K562 (cell line): Measurements from ENCODE around the gene UQCRH. TPM values are rescaled to one million over a fixed set of nuclear protein-coding genes. Genes with fewer than 3 reads are reported as not detected.

Source experiments
- BRD9 ChIP-seq: fragments of 450-650 bp; IDR thresholded peaks from 2 replicates; pipeline ENCODE4 v1.6.1; 2018; ENCODE audit warnings: low read depth; ENCODE audit not compliant: partially characterized antibody
- EHMT2 ChIP-seq: fragments of 450-650 bp; IDR thresholded peaks from 2 replicates; pipeline ENCODE4 v1.6.1; 2018; ENCODE audit warnings: antibody characterized with exemption
- ELF4 ChIP-seq: fragments of 450-650 bp; formaldehyde crosslinking; IDR thresholded peaks from 2 replicates; pipeline ENCODE4 v1.4.0; 2022; ENCODE audit warnings: missing genetic modification characterization
- ESRRA ChIP-seq: fragments of 450-650 bp; IDR thresholded peaks from 2 replicates; pipeline ENCODE4 v1.6.1; 2014; ENCODE audit warnings: low read depth, mild to moderate bottlenecking, moderate library complexity, borderline replicate concordance
- HCFC1 ChIP-seq: IDR thresholded peaks from 2 replicates; pipeline ENCODE4 v1.6.1; 2012; ENCODE audit warnings: low read depth, low read length, improper control_type of control experiment
- MEF2D ChIP-seq: conservative IDR thresholded peaks from 2 replicates; pipeline ENCODE4 v1.6.1; 2016; ENCODE audit warnings: low read depth, missing genetic modification characterization, missing compliant biosample characterization
- NFXL1 ChIP-seq: fragments of 450-650 bp; formaldehyde crosslinking; IDR thresholded peaks from 2 replicates; pipeline ENCODE4 v1.4.0; 2021; ENCODE audit warnings: mild to moderate bottlenecking
- PHF20 ChIP-seq: fragments of 450-650 bp; IDR thresholded peaks from 2 replicates; pipeline ENCODE4 v1.6.1; 2018; ENCODE audit not compliant: partially characterized antibody
- POLR2A ChIP-seq: fragments of 450-650 bp; conservative IDR thresholded peaks from 2 replicates; pipeline ENCODE4 v1.6.1; 2016
- PTBP1 ChIP-seq: fragments of 200-400 bp; formaldehyde crosslinking; IDR thresholded peaks from 2 replicates; pipeline ENCODE4 v1.6.1; 2017; ENCODE audit warnings: low read depth, low read length
- RBM22 ChIP-seq: fragments of 200-400 bp; formaldehyde crosslinking; IDR thresholded peaks from 2 replicates; pipeline ENCODE4 v1.6.1; 2018; ENCODE audit warnings: low read length, low read depth; ENCODE audit not compliant: poor library complexity, severe bottlenecking
- SAFB2 ChIP-seq: fragments of 200-400 bp; formaldehyde crosslinking; IDR thresholded peaks from 2 replicates; pipeline ENCODE4 v1.6.1; 2018; ENCODE audit warnings: borderline replicate concordance, low read length, low read depth, moderate library complexity; ENCODE audit not compliant: severe bottlenecking
- SIN3A ChIP-seq, 2 experiments: fragments of 150-350 bp in 1 of 2; IDR thresholded peaks; 2 replicates each; pipeline ENCODE4 v1.6.1; 2011 to 2016; ENCODE audit warnings: borderline replicate concordance in 2 of 2, low read depth in 2 of 2, low read length in 2 of 2, mild to moderate bottlenecking in 2 of 2, moderate library complexity in 2 of 2; ENCODE audit not compliant: control insufficient read depth in 1 of 2
- SMARCA4 ChIP-seq: fragments of 450-650 bp; IDR thresholded peaks from 2 replicates; pipeline ENCODE4 v1.6.1; 2016
- TRIM25 ChIP-seq: fragments of 450-650 bp; IDR thresholded peaks from 2 replicates; pipeline ENCODE4 v1.7.0; 2016; ENCODE audit warnings: borderline replicate concordance
- ZC3H11A ChIP-seq: IDR thresholded peaks from 2 replicates; pipeline ENCODE4 v1.6.1; 2012; ENCODE audit warnings: low read depth, low read length, improper control_type of control experiment
- ZKSCAN3 ChIP-seq: fragments of 250-450 bp; sonication (Bioruptor Pico); IDR thresholded peaks from 2 replicates; pipeline ENCODE4 v1.4.0; 2020
- ZNF695 ChIP-seq: fragments of 450-650 bp; formaldehyde crosslinking; IDR thresholded peaks from 2 replicates; pipeline ENCODE4 v1.4.0; 2020; ENCODE audit warnings: mild to moderate bottlenecking, moderate library complexity
- ZZZ3 ChIP-seq: fragments of 450-650 bp; IDR thresholded peaks from 2 replicates; pipeline ENCODE4 v1.6.1; 2016; ENCODE audit warnings: antibody characterized with exemption, mild to moderate bottlenecking, moderate library complexity
- polyA plus RNA-seq, 8 experiments: library from polyadenylated mRNA; depleted of rRNA in 4 of 8; stranded (reverse) in 5 of 8; unstranded in 3 of 8; fragments of >200 nt; fragmentation: Nextera tagmentation in 2 of 8; fragmentation: Illumina TruSeq in 1 of 8; extraction: Ambion mirVana in 2 of 8; extraction: Trizol in 1 of 8; gene quantifications; 2 replicates each; pipeline versions ENCODE4 v1.2.1 to v1.2.3, GENCODE V29; 2011 to 2014; ENCODE audit warnings: inconsistent platforms in 1 of 8, missing spikeins in 1 of 8
- total RNA-seq, 7 experiments: library from RNA; depleted of rRNA in 6 of 7; stranded (reverse); fragments of >200 nt in 6 of 7; fragmentation: Illumina TruSeq in 2 of 7; extraction: Trizol in 2 of 7; gene quantifications; 2 replicates each; pipeline versions ENCODE4 v1.2.1 to v1.2.3, GENCODE V29; 2011 to 2021; ENCODE audit warnings: low replicate concordance in 1 of 7
- TF ChIP-seq, protein P1 (sequence below), 2 experiments: IDR thresholded peaks; 2 replicates each; pipeline ENCODE4 v1.6.1; 2012; ENCODE audit warnings: improper control_type of control experiment in 2 of 2, low read depth in 2 of 2, low read length in 2 of 2, borderline replicate concordance in 1 of 2
- TF ChIP-seq, protein P2 (sequence below): fragments of 250-450 bp; sonication (Bioruptor Pico); IDR thresholded peaks from 2 replicates; pipeline ENCODE4 v1.5.0; 2020; ENCODE audit warnings: mild to moderate bottlenecking

The UQCRH gene
- total and polyA plus RNA-seq, 9 of the 15 experiments (the other 6 are each of a cell fraction or from before 2014, with no cell fraction given): 1,267 to 5,184 (median 2,410) TPM

GRCh38 chr1:46340404-46341221 lies 37.1 kb downstream of the UQCRH start, which contains the start of gene NSUN4 (continued):
- TF ChIP-seq MEF2D (tag) (peak; percentile 83), SIN3A (IDR thresholded peaks at IDR 0.05; ENCODE audit: borderline replicate concordance in 2 of 2, control insufficient read depth in 1 of 2, low read depth in 2 of 2, low read length in 2 of 2) (peak; percentile 75 to 80; a peak in 2 of 4 replicates), RBM22 (peak; percentile 56), TRIM25 (no peak), PHF20 (peak; percentile 89), ZC3H11A (peak; percentile 94), ZNF695 (no peak), SMARCA4 (peak; percentile 21; the same call in 1 of the 2 replicates), ZKSCAN3 (no peak), PTBP1 (no peak), EHMT2 (peak; percentile 31), HCFC1 (peak; percentile 86), ZZZ3 (peak; percentile 35; the same call in 1 of the 2 replicates), BRD9 (peak; percentile 77), NFXL1 (CRISPR knock-in tag) (no peak), POLR2A (peak; percentile 98), SAFB2 (no peak), ESRRA (peak; percentile 89), ELF4 (peak; percentile 74)
- TF ChIP-seq, protein P1, sequence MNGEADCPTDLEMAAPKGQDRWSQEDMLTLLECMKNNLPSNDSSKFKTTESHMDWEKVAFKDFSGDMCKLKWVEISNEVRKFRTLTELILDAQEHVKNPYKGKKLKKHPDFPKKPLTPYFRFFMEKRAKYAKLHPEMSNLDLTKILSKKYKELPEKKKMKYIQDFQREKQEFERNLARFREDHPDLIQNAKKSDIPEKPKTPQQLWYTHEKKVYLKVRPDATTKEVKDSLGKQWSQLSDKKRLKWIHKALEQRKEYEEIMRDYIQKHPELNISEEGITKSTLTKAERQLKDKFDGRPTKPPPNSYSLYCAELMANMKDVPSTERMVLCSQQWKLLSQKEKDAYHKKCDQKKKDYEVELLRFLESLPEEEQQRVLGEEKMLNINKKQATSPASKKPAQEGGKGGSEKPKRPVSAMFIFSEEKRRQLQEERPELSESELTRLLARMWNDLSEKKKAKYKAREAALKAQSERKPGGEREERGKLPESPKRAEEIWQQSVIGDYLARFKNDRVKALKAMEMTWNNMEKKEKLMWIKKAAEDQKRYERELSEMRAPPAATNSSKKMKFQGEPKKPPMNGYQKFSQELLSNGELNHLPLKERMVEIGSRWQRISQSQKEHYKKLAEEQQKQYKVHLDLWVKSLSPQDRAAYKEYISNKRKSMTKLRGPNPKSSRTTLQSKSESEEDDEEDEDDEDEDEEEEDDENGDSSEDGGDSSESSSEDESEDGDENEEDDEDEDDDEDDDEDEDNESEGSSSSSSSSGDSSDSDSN (IDR thresholded peaks at IDR 0.05; ENCODE audit: borderline replicate concordance in 1 of 2, low read depth in 2 of 2, low read length in 2 of 2): peak; percentile 74 to 93; a peak in 2 of 4 replicates
- TF ChIP-seq, protein P2, sequence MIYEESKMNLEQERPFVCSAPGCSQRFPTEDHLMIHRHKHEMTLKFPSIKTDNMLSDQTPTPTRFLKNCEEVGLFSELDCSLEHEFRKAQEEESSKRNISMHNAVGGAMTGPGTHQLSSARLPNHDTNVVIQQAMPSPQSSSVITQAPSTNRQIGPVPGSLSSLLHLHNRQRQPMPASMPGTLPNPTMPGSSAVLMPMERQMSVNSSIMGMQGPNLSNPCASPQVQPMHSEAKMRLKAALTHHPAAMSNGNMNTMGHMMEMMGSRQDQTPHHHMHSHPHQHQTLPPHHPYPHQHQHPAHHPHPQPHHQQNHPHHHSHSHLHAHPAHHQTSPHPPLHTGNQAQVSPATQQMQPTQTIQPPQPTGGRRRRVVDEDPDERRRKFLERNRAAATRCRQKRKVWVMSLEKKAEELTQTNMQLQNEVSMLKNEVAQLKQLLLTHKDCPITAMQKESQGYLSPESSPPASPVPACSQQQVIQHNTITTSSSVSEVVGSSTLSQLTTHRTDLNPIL (CRISPR knock-in tag): no peak
